Lower leg skin (tissue), 3 donors: ENCODE data around the gene TMEM163.

Experiments used
- POLR2A ChIP-seq, 2 donors: fragments of 450-650 bp; IDR thresholded peaks; one replicate each; pipeline ENCODE4 v1.6.1; 2016 to 2017; ENCODE audit warnings: antibody characterized with exemption in 2 of 2, mild to moderate bottlenecking in 1 of 2, moderate library complexity in 1 of 2
- TF ChIP-seq, protein P1 (sequence below), 3 donors: fragments of 450-650 bp; IDR thresholded peaks; one replicate each; pipeline ENCODE4 v1.5.1; 2016; ENCODE audit warnings: antibody characterized with exemption in 3 of 3, mild to moderate bottlenecking in 3 of 3, moderate library complexity in 2 of 3

GRCh38 chr2:134532537-134532936 lies 186.3 kb downstream of the TMEM163 start:
- TF ChIP-seq, protein P1, sequence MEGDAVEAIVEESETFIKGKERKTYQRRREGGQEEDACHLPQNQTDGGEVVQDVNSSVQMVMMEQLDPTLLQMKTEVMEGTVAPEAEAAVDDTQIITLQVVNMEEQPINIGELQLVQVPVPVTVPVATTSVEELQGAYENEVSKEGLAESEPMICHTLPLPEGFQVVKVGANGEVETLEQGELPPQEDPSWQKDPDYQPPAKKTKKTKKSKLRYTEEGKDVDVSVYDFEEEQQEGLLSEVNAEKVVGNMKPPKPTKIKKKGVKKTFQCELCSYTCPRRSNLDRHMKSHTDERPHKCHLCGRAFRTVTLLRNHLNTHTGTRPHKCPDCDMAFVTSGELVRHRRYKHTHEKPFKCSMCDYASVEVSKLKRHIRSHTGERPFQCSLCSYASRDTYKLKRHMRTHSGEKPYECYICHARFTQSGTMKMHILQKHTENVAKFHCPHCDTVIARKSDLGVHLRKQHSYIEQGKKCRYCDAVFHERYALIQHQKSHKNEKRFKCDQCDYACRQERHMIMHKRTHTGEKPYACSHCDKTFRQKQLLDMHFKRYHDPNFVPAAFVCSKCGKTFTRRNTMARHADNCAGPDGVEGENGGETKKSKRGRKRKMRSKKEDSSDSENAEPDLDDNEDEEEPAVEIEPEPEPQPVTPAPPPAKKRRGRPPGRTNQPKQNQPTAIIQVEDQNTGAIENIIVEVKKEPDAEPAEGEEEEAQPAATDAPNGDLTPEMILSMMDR (IDR thresholded peaks at IDR 0.05): no peak
- no peak for TF ChIP-seq POLR2A (IDR thresholded peaks at IDR 0.05)
